Right atrium auricular region (tissue), 2 donors: Measurements from ENCODE around the gene SIL1. TPM values are rescaled to one million over a fixed set of nuclear protein-coding genes. Genes with fewer than 3 reads are reported as not detected.
"Not testable (repeated sequence)": the region's sequence is repeated elsewhere in the genome, so short reads cannot be mapped to it uniquely, and the experiment has no call there.

Source experiments
- DNase-seq: peaks from one replicate; pipeline ENCODE4 v3.0.0-alpha.2; 2019; ENCODE audit warnings: low spot score
- H3K27ac ChIP-seq, 2 donors: fragments of 200-600 bp; sonication (generic); 1 replicate in 1 of 2; 2 replicates in 1 of 2; pipeline ENCODE4 v1.5.1; 2016 to 2019
- H3K27me3 ChIP-seq, 2 donors: fragments of 200-600 bp; sonication (generic); one replicate each; pipeline versions ENCODE4 v1.5.1 to v1.6.0; 2017 to 2019
- H3K36me3 ChIP-seq: fragments of 200-600 bp; sonication (generic); one replicate; pipeline ENCODE4 v1.5.1; 2016
- H3K4me1 ChIP-seq, 2 donors: fragments of 200-600 bp; sonication (generic); one replicate each; pipeline versions ENCODE4 v1.5.1 to v1.6.0; 2017 to 2019
- H3K4me3 ChIP-seq, 2 donors: fragments of 200-600 bp; sonication (generic); 1 replicate in 1 of 2; 2 replicates in 1 of 2; pipeline ENCODE4 v1.5.1; 2017 to 2019; ENCODE audit warnings: mild to moderate bottlenecking in 1 of 2, moderate library complexity in 1 of 2
- H3K9me3 ChIP-seq, 2 donors: fragments of 200-600 bp; sonication (generic); one replicate each; pipeline ENCODE4 v1.5.1; 2019
- CTCF ChIP-seq, 2 donors: fragments of 200-600 bp; sonication (generic); IDR thresholded peaks; one replicate each; pipeline ENCODE4 v1.5.1; 2019; ENCODE audit warnings: antibody characterized with exemption in 2 of 2
- total RNA-seq, 2 donors: library from RNA; depleted of rRNA; stranded (reverse); fragments of >200 nt; gene quantifications; one replicate each; pipeline ENCODE4 v1.1.0, GENCODE V29; 2016

Gene SIL1
- total RNA-seq, 2 donors from 2014 or later: 32.7 to 41.3 TPM

DNA sequence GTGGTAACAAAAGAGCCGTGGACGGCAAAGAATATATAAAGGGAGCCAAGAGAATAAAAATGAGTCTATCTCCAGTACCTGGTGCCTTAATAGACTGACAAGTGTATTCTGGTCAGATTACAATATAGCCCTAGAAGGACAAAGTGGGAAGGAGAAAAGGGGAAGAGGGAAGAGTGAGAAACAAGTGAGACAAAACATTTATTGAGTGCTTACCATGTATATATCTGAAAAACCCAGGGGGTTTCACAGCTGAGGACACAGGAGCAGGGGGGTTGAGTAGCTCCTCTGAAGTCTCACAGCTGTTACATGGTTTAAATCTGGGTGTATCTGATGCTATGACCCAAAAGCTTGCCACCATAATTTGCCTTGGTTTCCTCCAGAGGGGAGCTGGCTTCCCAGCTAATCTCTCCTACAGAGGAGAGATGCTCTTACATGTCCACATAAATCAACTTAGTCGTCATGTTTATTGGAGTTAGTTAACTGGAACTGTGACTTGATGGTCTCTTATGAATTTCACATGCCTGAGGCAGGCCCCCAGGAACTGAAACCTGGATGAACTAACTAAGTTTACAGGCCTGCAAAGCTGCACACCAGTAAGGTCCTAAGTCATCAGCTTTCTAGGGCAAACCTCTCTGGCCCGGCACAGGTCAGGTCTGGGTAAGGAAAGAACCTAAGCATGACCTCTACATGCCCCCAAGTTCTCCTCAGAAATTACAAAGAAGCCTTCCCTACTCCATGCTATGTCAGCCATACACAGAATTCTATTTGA is 15.5 kb downstream of the SIL1 start:
- Histone ChIP-seq H3K4me1 (peaks cover 0 to 66% of the 10 kb centered on the region in 2 donors), H3K27me3 (no peaks in the 10 kb centered on the region), H3K9me3 (no peaks in the 10 kb centered on the region), H3K27ac (no peak overlapping the region), H3K4me3 (no peak overlapping the region), H3K36me3 (no peaks in the 10 kb centered on the region)
- no peak for DNase-seq
- no peak for TF ChIP-seq CTCF (IDR thresholded peaks at IDR 0.05)

DNA sequence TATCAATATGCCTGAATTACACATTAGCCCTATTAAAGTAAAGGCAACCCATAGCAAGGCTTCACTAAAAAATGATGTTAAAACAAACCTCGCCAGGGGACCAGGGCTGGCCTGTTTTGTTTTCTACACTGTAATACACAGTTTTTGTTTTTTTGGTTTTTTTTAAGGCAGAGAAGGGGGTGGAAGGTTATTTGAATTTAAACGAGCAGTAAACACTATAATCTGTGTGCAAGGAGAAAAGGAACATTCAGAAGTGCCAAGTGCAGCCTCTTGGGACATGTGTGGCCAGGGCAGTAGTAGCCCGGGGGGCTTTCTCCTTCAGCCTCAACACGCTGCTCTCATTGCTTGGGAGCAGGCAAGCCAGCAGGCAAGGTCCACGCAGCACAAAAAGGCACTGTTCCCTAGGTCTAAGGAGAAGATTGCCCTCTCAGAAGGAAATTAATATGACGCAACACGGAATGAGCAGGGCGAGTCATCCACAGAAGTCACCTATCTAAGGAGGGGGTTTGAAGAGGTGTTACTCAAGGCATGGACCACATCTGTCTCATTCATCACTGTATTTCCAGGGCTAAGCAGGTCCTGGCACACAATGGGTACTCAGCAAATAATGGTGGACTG is 16.2 kb downstream of the SIL1 start:
- TF ChIP-seq CTCF (IDR thresholded peaks at IDR 0.05): no peak
- H3K4me3 ChIP-seq: no peak overlapping the region
- DNase-seq: no peak
- no peak overlapping the region for H3K27ac ChIP-seq
- no peaks in the 10 kb centered on the region for H3K27me3 ChIP-seq
- no peaks in the 10 kb centered on the region for H3K36me3 ChIP-seq
- H3K9me3 ChIP-seq: no peaks in the 10 kb centered on the region
- H3K4me1 ChIP-seq: peaks cover 0 to 73% of the 10 kb centered on the region in 2 donors

GRCh38 chr5:139181322-139181730 is 16.8 kb downstream of the SIL1 start:
- H3K27me3 ChIP-seq: no peaks in the 10 kb centered on the region
- no peaks in the 10 kb centered on the region for H3K36me3 ChIP-seq
- no peaks in the 10 kb centered on the region for H3K9me3 ChIP-seq
- DNase-seq: no peak
- TF ChIP-seq CTCF (IDR thresholded peaks at IDR 0.05): no peak
- H3K4me3 ChIP-seq: no peak overlapping the region
- H3K27ac ChIP-seq: no peak overlapping the region
- H3K4me1 ChIP-seq: peaks cover 0 to 73% of the 10 kb centered on the region in 2 donors

GRCh38 chr5:139180850-139181249 is 17.3 kb downstream of the SIL1 start:
- no peak overlapping the region for H3K4me3 ChIP-seq
- no peak for TF ChIP-seq CTCF (IDR thresholded peaks at IDR 0.05)
- no peak overlapping the region for H3K27ac ChIP-seq

DNA sequence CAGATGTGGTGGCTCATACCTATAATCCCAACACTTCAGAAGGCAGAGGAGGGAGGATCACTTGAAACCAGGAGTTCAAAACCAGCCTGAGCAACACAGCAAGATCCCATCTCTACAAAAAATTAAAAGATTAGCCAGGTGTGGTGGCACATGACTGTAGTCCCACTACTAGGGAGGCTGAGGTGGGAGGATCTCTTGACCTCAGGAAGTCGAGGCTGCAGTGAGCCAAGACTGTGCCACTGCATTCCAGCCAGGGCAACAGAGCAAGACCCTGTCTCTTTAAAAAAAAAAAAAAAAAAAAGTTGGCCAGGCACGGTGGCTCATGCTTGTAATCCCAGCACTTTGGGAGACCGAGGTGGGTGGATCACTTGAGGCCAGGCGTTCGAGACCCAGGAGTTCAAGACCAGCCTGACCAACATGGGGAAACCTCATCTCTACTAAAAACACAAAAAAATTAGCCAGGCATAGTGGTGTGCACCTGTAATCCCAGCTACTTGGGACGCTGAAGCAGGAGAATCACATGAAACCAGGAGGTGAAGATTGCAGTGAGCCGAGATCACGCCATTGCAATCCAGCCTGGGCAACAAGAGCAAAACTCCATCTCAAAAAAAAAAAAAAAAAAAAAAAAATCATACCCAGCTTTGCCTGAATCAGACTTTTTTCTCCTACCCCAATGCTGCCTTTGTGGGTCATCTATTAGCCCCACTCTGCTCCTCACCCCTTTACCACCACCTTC is 18.2 kb downstream of the SIL1 start:
- not testable (repeated sequence) for H3K27me3 ChIP-seq, H3K36me3 ChIP-seq, H3K9me3 ChIP-seq, H3K4me3 ChIP-seq, DNase-seq
- H3K4me1 ChIP-seq: peaks cover 0 to 62% of the 10 kb centered on the region in 2 donors
- peak overlapping the region; percentile 66 to 77 for H3K27ac ChIP-seq

More at GRCh38 chr5:139180850-139181249, 17.3 kb downstream of the SIL1 start:
- no peak for DNase-seq
- H3K36me3 ChIP-seq: no peaks in the 10 kb centered on the region
- no peaks in the 10 kb centered on the region for H3K9me3 ChIP-seq
- no peaks in the 10 kb centered on the region for H3K27me3 ChIP-seq
- H3K4me1 ChIP-seq: peaks cover 0 to 71% of the 10 kb centered on the region in 2 donors

DNA sequence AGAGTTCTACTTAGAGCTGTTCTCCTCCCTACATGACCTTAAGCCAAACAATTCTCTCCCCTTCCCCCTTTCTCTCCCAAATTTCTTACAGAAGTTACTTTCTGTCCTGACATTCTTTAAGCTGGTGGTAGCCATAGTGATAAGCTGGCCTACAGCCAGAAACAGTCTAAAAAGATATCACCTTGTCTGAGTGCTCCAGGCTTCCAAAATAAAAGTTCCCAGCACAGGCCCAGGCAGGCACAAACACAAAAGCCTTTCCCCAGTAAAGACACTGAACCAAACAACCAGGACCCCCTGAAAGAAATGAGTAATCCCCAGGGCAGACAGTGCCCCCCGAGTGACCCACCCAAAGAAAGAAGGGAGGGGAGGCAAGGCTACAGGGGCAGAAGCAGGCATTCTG is 19.2 kb downstream of the SIL1 start:
- DNase-seq: no peak
- Histone ChIP-seq H3K27ac (peak overlapping the region; percentile 66 to 77), H3K27me3 (no peaks in the 10 kb centered on the region), H3K9me3 (no peaks in the 10 kb centered on the region), H3K4me1 (peaks cover 0 to 61% of the 10 kb centered on the region in 2 donors), H3K36me3 (no peaks in the 10 kb centered on the region), H3K4me3 (no peak overlapping the region)
- TF ChIP-seq CTCF (IDR thresholded peaks at IDR 0.05): no peak
